Stimulated activated CD4-positive, alpha-beta T cell treated with anti-CD3 and anti-CD28 coated beads, TNF-alpha, amount 100 ng/mL, for 1 hour (primary cell): Measurements from ENCODE around the gene HDAC5.
"Not testable (repeated sequence)": the region's sequence is repeated elsewhere in the genome, so short reads cannot be mapped to it uniquely, and the experiment has no call there.

Experiments used
- DNase-seq, 3 donors: peaks; one replicate each; pipeline ENCODE4 v3.0.0-alpha.2; 2020; ENCODE audit warnings: low read depth in 3 of 3, low spot score in 1 of 3

Gene HDAC5

DNA sequence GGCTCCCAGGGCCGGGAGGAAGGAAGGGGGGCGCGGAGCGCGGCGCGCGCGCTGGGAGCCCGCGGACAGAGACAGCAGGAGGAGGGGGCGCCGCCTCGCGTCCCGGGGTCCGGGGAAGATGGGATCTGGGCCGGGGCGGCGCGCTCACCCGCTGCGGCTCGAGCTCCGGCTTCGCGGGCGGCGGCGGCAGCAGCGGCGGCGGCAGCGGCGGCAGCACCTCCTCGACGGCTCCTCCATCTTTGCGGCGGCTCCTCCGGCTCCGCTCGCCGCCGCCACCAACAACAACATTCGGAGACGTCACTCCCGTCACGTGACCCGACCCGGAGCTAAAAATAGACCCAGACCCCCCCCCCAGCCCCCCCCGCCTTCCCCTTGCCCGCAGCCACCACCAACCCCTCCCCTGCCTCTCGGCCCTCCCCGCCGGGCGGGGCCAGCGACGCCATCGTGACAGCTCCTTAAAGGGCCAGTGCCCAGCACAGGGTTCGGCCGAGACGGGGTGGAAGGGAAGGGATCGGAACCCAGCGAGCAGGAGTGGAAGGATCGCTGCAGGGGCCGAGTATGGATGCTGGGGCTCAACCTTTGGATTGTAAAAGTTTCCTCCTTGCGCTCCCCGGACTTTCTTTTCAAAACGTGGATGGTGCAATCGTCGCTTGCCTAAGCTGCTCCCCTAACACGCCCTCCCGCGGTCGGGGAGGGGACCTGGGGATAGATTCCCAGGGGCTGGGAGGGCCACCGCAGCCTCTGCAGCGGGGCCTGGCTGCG is at the start of gene HDAC5:
Gene HDAC5 (minus strand): TSS at position 286 of the 762 bp plus-strand sequence. CDS start 6,126 bp downstream, outside the sequence.
- peak; percentile 86 to 93 (median 92) for DNase-seq

DNA sequence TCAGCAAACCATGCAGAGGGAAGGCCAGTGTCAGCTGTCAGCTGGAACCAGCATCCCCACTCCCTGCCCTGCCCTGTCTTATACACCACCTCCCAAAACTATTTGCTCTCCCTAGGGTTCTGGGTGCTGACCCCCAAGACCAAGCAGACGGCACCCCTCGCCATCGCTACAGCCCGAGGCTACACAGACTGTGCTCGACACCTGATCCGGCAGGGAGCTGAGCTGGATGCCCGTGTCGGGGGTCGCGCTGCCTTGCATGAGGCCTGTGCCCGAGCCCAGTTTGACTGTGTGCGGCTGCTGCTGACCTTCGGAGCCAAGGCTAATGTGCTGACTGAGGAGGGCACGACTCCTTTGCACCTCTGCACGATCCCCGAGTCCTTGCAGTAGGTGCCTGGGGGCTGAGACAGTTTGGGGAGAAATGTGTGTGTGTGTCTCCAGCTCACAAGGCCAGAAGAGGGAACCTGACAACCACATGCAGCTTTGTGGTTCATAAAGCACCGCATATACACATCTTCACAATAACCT is 48.6 kb upstream of the HDAC5 start:
- DNase-seq, result no peak

DNA sequence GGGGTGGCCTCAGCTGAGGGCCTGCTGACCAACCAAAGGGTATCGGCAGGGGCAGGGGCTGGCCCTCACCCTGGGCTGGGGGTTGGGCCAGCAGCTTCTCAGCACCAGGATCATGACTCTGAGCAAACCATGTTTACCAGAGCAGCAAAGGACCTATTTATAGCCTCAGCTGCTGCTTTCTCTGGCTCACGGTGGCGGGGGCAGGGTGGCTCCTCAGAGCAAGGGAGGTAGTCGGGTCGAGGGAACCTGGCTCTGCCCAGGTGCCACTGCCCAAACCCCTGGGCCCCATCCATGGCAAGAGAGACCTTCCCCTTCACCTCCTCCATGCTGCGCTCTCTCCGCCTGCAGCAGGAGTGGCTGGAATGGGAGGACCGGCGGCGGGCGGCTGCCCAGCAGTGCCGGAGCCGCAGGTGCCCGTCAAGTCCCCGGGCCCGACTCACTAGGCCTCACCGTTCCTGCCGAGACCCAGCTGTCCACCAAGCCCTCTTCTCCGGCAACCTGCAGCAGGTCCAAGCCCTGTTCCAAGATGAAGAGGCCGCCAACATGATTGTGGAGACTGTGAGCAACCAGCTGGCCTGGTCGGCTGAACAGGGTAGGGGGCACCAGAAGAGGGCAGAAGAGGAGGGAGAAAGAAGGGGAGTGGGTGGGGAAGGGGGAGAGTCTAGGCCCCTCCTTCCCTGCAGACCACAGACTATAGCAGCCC is 47.2 kb upstream of the HDAC5 start, which contains the start of gene ASB16:
Gene ASB16 (plus strand): TSS at position 206 of the 703 bp plus-strand sequence. CDS start 86 bp downstream, at position 292.
- DNase-seq, result no peak

DNA sequence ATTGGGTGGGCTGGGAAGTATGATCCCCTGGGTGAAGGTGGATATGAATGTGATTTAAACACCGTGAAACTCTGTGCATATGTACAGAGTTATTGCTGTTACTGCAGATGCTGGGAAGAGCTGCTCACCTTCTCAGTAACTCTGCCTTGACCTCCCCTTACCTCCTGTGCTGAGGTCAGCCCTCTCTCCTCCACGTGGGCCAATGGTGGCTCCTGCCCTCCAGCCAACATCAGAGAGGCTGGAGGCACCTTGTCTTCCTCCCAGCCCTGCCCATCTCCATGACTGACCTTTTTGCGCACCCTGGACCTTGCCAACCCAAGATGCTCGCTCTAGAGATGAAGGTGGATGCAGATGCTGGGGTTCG is 46.7 kb upstream of the HDAC5 start:
- DNase-seq, result no peak

DNA sequence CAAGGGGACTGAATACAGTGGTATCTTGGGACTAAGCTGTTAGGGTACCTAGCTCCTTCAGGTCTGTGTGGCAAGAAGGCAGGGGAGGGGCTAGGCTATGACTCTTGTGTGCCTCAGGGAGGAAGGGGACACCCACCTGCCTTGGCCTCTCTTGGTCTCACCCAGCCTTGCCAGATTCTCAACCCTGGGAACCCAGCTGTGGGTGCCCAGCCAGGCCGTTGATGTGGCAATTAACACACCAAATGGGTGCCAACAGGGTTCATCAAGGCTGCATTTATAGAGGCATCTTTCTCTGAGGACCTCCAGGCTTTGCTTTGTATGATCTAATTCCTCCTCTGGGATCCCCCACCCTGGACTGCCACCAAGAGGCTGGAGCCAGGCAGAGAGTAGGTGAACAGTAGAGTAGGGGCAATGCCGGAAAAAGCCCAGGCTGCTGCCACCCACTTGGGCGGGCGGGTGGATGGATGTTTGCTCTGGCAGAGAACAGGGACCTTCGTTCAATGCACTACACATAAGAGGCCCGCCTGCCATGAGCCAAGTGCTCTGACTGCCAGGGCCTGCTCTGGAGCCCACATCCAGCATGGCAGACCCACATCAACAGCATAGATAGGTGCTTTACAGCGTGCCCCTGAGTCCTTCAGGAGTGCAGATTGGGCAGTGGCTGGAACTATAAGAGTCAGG is 43.9 kb upstream of the HDAC5 start:
- no peak for DNase-seq

DNA sequence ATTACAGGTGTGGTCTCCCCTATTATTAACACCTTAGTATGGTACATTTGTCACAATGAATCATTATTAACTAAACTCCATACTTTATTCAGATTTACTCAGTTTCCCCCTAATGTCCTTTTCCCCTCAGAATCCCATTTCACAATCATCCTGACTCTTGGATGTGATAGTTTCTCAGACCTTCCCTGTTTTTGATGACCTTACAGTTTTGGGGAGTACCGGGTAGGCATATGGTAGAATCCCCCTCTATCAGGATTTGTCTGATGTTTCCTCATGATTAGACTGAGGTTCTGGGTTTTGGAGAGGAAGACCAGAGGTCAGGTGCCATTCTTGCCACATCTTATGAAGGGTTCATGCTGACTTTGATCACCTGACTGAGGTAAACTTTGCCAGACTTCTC is 41.0 kb upstream of the HDAC5 start:
- DNase-seq, result no peak

DNA sequence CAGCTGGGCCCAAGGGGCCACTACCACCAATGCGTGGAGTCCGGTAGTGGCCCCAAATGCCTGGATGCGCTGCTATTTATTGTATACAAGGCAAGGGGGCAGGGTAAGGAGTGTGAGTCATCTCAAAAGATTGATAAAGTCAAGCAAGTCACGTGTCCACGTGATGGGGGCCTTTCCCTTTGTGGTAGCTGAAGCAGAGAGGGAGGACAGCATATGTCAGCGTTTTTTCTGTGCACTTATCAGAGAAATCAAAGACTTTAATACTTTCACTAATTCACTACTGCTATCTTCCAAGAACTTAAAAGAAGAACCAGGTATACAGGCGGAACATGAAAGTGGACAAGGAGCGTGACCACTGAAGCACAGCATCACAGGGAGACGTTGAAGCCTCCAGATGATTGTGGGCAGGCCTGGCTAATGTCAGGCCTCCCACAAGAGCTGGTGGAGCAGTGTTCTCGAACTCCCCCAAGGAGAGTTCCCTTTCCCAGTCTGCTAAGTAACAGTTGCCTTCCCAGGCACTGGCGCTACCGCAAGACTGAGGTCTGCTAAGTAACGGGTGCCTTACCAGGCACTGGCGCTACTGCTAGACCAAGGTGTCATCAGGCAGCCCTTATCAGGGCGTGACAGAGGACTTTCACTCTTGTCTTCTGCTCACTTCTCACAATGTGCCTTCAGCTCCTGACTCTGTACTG is 36.2 kb upstream of the HDAC5 start:
- no peak for DNase-seq

DNA sequence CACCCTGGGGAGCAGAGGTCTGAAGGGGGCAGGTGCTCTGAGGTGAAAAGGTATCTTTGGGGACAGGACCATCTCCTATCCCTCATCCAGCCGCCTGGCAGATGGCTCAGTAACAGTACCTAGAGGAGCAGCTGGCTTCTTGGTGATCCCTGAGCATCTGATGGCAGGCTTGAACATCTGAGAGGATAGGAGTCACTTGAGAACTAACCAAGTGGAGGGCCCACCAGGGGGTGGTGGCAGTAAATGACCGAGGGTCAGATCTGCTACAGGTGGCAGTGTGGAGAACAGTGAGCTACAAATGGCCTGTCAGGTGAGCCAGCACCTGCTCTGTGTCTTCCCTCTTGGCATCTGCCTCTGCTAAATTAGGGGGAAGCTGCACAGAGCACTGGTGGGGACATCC is 32.0 kb upstream of the HDAC5 start:
- no peak for DNase-seq

DNA sequence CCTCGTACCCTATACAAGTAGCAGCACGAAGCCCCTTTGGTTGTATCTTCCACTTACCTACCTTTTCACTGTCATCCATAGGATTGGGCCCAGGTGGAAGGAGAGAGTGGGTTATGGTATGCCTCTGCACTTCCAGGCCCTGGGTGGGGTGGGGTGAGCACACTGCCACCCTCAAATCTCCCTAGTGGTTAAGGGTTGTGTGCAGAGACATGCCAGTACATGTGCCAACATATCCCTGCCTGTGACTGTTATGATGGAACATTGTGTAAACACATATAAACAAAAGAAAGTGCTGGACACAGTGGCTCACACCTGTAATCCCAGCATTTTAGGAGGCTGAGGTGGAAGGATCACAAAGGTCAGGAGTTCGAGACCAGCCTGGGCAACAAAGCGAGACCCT is 29.4 kb upstream of the HDAC5 start:
- no peak for DNase-seq

DNA sequence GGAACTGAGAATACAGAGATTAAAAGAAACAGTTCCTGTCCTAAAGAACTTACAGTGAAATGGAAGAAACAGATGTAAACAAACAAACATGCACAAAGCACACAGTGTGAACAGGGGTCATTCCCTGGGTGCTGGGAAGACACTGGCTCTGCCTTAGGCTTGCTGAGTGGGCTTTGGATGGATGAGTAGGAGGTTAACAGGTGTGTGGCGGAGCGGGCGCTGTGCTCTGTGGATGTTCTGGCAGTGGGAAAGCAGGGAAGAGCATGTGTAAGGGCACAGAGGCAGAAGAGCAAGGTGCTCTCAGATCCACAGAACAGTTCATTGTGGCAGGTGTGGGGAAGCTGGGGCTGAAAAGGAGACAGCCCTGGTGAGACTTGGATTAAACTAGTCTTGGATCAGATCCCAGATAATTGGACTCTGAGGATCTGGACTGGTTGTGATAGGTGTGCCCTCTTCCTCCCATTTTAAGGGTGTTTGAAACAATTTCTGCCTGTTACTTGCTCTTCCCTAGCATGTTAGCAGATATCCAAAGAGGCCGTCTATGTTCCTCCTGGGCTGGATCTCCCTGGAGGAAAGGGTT is 26.4 kb upstream of the HDAC5 start:
- no peak for DNase-seq

DNA sequence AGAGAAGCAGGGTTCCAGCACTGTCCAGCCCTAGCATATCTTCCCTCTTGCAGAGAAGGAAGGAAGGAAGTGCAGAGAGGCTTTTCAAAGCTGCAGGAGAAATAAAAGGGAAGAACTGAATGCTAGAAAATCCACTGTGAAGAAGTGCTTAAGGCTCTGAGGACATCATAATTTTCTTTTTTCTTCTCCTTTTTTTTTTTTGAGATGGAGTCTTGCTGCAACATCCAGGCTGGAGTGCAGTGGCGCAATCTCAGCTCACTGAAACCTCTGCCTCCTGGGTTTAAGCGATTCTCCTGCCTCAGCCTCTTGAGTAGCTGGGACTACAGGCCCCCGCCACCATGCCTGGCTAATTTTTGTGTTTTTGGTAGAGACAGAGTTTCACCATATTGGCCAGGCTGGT is 25.6 kb upstream of the HDAC5 start:
- not testable (repeated sequence) for DNase-seq

DNA sequence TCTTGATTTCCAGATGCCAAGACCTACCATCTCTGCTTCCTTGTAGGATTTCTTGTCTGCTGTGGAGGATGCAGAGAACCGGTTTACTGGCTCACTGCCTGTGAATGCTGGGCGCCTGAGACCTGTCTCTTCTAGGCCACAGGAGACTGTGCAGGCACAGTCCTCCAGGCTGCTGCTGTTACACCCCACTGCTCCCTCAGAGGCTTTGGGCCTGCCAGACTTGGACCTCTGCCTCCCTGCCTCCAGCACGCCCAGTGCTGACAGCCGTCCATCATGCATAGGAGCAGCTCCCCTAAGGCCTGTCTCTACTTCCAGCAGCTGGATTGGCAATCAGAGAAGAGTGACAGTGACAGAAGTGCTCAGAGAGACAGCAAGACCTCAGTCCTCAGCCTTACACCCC is 24.4 kb upstream of the HDAC5 start:
- DNase-seq, result no peak

DNA sequence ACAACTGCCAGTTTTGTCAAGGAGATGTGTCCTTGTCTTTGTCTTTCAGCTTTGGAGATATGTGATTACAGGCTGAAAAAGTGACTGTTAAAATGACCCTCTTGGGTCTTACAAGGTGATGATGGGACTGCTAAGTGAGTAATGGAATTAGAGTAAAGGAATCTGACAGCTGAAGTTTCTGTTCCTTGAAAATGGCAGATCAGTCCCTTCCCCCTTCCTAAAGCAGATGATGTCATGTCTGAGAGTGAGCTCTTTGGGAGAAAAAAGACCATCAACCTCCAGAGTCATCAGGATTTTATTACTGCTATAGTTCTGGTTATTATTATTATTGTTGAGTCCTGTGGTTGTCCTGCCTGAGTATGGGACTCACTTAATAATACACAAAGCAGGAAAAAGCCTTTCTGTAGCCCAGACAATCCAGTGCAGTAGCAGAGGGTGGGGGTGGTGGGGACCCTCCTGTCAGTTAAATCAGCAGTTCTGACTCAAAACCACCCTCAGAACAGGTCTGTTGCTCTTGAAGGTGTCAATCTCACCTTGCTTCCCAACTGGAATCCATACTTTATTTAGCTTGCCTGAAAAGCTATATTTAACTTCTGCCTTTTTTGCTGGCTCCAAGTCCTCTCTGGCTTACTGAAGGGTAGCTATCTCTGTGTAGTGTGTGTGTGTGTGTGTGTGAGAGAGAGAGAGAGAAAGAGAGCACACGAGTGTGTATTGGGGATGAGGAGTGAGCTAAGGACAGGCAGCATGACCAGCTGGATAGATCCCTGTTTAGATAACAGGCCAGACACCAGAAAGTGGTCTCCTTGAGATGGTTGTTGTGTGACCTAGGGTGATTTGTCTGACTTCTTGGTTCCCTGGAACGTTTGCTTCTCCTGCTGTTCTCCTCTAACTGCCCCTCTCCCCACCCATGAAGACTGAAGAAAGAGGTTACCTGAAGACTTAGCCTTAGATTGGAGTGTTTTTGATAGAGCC is 23.2 kb upstream of the HDAC5 start:
- DNase-seq, result no peak

DNA sequence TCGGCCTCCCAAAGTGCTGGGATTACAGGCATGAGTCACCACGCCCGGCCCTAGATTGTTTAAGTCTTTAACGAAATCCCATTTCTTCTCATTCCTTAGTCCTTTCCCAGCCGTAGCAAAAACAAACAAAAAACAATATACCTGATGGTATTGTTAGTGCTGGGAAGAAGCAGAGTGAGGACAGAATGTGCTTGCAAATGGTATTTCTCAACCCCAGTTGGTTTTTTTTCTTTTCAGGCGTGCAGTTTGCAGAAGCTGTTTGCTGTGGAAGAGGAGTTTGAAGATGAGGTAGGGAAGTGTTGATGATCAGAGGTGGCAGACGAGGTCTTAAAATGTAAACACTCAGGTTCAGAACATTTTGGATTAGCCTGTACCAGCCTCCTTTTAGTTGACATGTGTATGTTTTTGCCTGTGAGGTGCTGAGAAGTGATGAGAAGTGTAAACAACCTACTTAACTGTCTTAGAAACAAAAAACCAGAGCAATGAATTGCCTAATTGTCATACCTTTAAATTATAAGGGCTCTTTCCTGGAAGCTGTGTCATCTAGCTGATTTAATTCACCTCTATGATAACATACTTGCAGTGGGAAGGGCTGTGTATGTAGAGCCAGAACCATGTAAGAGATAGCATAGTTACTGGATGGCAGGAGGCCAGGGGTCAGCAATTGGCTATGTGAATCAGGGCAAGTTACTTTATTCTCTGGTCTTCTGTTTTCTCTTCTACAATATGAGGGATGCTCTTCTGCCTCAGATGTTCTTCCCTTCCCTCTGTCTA is 21.7 kb upstream of the HDAC5 start:
- no peak for DNase-seq

DNA sequence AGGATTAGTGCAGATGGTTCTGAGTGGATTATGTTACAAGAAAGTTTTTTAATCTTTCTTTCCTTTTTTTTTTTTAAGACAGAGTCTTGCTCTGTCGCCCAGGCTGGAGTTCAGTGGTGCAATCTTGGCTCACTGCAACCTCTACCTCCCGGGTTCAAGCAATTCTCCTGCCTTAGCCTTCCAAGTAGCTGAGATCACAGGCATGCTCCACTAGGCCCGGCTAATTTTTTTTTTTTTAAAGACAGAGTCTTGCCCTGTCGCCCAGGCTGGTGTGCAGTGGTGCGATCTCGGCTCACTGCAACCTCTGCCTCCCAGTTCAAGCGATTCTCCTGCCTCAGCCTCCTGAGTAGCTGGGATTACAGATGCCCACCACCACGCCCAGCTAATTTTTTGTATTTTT is 20.5 kb upstream of the HDAC5 start:
- DNase-seq, result not testable (repeated sequence)

DNA sequence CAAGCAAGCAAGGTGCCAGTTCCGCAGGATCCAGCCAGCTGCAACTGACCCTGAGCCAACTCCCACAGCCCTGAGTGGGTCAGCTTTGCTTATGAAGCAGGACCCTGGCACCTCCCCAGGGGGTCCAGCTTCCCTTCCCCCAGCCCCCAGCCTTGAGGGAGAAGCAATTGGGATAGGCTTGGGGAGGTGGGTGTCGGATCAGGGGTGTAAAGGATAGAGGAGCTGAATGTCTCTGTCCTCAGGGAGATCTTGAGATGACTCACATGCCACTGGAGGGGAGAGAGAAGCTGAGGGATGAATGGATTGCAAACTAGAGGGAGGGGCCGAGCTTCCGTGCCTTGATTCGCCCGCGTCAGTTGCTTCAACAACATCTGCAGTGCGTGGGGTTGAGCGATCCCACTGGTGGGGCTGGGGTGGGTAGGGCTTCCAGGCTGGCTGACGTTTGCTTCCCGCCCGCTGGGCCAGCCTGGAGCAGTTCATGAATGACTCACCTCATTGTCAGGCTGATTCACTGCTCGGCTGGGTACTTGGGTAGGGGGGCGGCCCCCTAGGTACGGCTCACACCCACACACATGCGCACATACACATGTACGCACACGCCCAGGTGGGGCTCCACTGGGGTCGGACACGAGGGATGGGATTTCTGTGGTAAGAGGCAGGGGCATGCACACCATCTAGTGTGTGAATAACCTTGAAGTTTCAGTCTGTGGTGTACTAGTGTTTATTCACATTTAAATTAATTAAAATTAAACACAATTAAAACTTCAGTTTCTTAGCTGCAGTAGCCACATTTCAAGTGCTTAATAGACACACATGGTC is 14.7 kb upstream of the HDAC5 start:
- peak in 2 of 3 donors; percentile 26 to 52 for DNase-seq

DNA sequence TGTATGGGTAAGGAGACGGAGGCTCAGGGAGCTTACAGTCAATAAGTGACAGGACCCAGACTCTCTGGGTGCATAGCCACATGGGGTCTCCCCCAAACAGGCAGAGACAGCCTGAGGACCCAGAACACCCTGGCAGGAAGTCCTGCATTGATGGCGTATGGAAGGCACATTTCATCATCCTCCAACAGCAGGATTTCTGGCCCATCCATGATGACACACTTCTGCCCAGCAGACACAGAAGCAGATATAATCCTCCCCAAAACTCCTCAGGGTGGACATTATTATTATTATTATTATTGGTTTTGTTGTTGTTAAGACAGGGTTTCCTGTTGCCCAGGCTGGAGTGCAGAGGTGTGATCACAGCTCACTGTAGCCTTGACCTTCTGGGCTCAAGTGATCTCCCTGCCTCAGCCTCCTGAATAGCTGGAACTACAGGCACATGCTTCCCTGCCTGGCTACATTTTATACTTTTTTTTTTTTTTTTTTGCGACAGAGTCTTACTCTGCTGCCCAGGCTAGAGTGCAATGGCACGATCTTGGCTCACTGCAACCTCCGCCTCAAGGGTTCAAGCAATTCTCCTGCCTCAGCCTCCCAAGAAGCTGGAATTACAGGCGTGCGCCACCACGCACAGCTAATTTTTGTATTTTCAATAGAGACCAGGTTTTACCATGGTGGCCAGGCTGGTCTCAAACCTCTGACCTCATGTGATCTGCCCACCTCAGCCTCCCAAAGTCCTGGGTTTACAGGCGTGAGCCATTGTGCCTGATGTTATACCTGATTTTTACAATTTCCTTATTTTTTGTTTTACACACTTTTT is 11.5 kb upstream of the HDAC5 start:
- no peak for DNase-seq
